Immature natural killer cell (primary cell): ENCODE data around the gene ELOVL5. TPM values are rescaled to one million over a fixed set of nuclear protein-coding genes. Genes with fewer than 3 reads are reported as not detected.

Source experiments
- DNase-seq, 3 donors: peaks; one replicate each; pipeline ENCODE4 v3.0.0; 2022; ENCODE audit warnings: mixed read lengths in 1 of 3
- H3K27ac Mint-ChIP-seq, 6 donors: one replicate each; pipeline ENCODE4 v1.8.0; 2020; ENCODE audit warnings: mixed read lengths in 6 of 6, mild to moderate bottlenecking in 5 of 6, inconsistent platforms in 4 of 6, moderate library complexity in 3 of 6
- H3K27me3 Mint-ChIP-seq, 3 donors: one replicate each; pipeline ENCODE4 v1.8.0; 2020 to 2021; ENCODE audit warnings: low read depth in 3 of 3, mild to moderate bottlenecking in 3 of 3, mixed read lengths in 3 of 3, moderate library complexity in 3 of 3, inconsistent platforms in 1 of 3
- H3K36me3 Mint-ChIP-seq, 3 donors: one replicate each; pipeline ENCODE4 v1.8.0; 2020; ENCODE audit warnings: mixed read lengths in 3 of 3, inconsistent platforms in 2 of 3, mild to moderate bottlenecking in 2 of 3
- H3K4me1 Mint-ChIP-seq, 2 donors: one replicate each; pipeline ENCODE4 v1.8.0; 2020; ENCODE audit warnings: inconsistent platforms in 2 of 2, mild to moderate bottlenecking in 2 of 2, mixed read lengths in 2 of 2, moderate library complexity in 1 of 2
- H3K4me3 Mint-ChIP-seq, 5 donors: one replicate each; pipeline ENCODE4 v1.8.0; 2020; ENCODE audit warnings: mild to moderate bottlenecking in 5 of 5, mixed read lengths in 5 of 5, inconsistent platforms in 3 of 5, moderate library complexity in 3 of 5
- H3K9me3 Mint-ChIP-seq, 6 donors: one replicate each; pipeline ENCODE4 v1.8.0; 2020; ENCODE audit warnings: mild to moderate bottlenecking in 6 of 6, mixed read lengths in 6 of 6, inconsistent platforms in 4 of 6, moderate library complexity in 3 of 6
- polyA plus RNA-seq, 3 donors: library from polyadenylated mRNA; unstranded; fragments of 300-500 nt; fragmentation: Illumina TruSeq; gene quantifications; one replicate each; pipeline ENCODE4 v1.2.3, GENCODE V29; 2021

ELOVL5 gene
- polyA plus RNA-seq, 3 donors from 2014 or later = 45.4 to 85.2 (median 63.0) TPM

GRCh38 chr6:53302678-53303360, 45.9 kb downstream of the ELOVL5 start:
- Mint-ChIP-seq H3K9me3 (no peaks in the 10 kb centered on the region), H3K27me3 (peaks cover 0 to 3% (median 2%) of the 10 kb centered on the region in 3 donors), H3K4me3 (peak overlapping the region; percentile 67 to 85 (median 79)), H3K36me3 (no peaks in the 10 kb centered on the region), H3K27ac (peak overlapping the region; percentile 65 to 96 (median 81)), H3K4me1 (peaks cover 82 to 85% of the 10 kb centered on the region in 2 donors)
- peak in 1 of 3 donors; percentile 31 for DNase-seq

GRCh38 chr6:53301801-53302537, 46.8 kb downstream of the ELOVL5 start:
- Mint-ChIP-seq H3K9me3 (no peaks in the 10 kb centered on the region), H3K27ac (peak overlapping the region; percentile 74 to 92 (median 86)), H3K4me1 (peaks cover 75 to 85% of the 10 kb centered on the region in 2 donors), H3K36me3 (no peaks in the 10 kb centered on the region), H3K4me3 (peak overlapping the region; percentile 66 to 85 (median 71)), H3K27me3 (peaks cover 0 to 3% (median 2%) of the 10 kb centered on the region in 3 donors)
- DNase-seq = no peak

- peak overlapping the region; percentile 43 to 92 (median 86) for H3K27ac Mint-ChIP-seq
- peaks cover 70 to 81% of the 10 kb centered on the region in 2 donors for H3K4me1 Mint-ChIP-seq
- no peaks in the 10 kb centered on the region for H3K9me3 Mint-ChIP-seq
- peak overlapping the region; percentile 66 to 85 (median 72) for H3K4me3 Mint-ChIP-seq
- peak; percentile 60 to 74 (median 61) for DNase-seq
- peaks cover 0 to 3% (median 2%) of the 10 kb centered on the region in 3 donors for H3K27me3 Mint-ChIP-seq
- no peaks in the 10 kb centered on the region for H3K36me3 Mint-ChIP-seq
Measured at GRCh38 chr6:53300656-53301551, 47.8 kb downstream of the ELOVL5 start.

GRCh38 chr6:53299331-53300005, 49.3 kb downstream of the ELOVL5 start:
- H3K4me1 Mint-ChIP-seq = peaks cover 73 to 90% of the 10 kb centered on the region in 2 donors
- peaks cover 0 to 3% (median 2%) of the 10 kb centered on the region in 3 donors for H3K27me3 Mint-ChIP-seq
- no peaks in the 10 kb centered on the region for H3K9me3 Mint-ChIP-seq
- peaks cover 0 to 3% (median 0%) of the 10 kb centered on the region in 3 donors for H3K36me3 Mint-ChIP-seq
- H3K4me3 Mint-ChIP-seq = peak overlapping the region; percentile 5 to 77 (median 46)
- peak overlapping the region; percentile 4 to 92 (median 64) for H3K27ac Mint-ChIP-seq
- no peak for DNase-seq

- peaks cover 0 to 3% (median 2%) of the 10 kb centered on the region in 3 donors for H3K27me3 Mint-ChIP-seq
- no peaks in the 10 kb centered on the region for H3K9me3 Mint-ChIP-seq
- DNase-seq = no peak
- H3K27ac Mint-ChIP-seq = no peak overlapping the region
- H3K4me1 Mint-ChIP-seq = peaks cover 71 to 88% of the 10 kb centered on the region in 2 donors
- H3K4me3 Mint-ChIP-seq = no peak overlapping the region
- H3K36me3 Mint-ChIP-seq = peaks cover 0 to 7% (median 4%) of the 10 kb centered on the region in 3 donors
Measured at GRCh38 chr6:53297004-53297403, 51.7 kb downstream of the ELOVL5 start.

GRCh38 chr6:53295176-53295575, 53.6 kb downstream of the ELOVL5 start:
- Mint-ChIP-seq H3K9me3 (no peaks in the 10 kb centered on the region), H3K27ac (peak overlapping the region in 1 of 6 donors; percentile 56), H3K27me3 (peaks cover 0 to 2% (median under 1%) of the 10 kb centered on the region in 3 donors), H3K4me3 (no peak overlapping the region), H3K36me3 (peaks cover 0 to 7% (median 4%) of the 10 kb centered on the region in 3 donors), H3K4me1 (peaks cover 70 to 88% of the 10 kb centered on the region in 2 donors)
- no peak for DNase-seq

- Mint-ChIP-seq H3K36me3 (peaks cover 0 to 7% (median 4%) of the 10 kb centered on the region in 3 donors), H3K9me3 (no peaks in the 10 kb centered on the region), H3K4me3 (no peak overlapping the region), H3K27me3 (peaks cover 0 to 2% (median 0%) of the 10 kb centered on the region in 3 donors), H3K27ac (peak overlapping the region in 5 of 6 donors; percentile 24 to 70 (median 56)), H3K4me1 (peaks cover 70 to 88% of the 10 kb centered on the region in 2 donors)
- DNase-seq = no peak
Measured at GRCh38 chr6:53294611-53295010, 54.1 kb downstream of the ELOVL5 start.

GRCh38 chr6:53294095-53294494, 54.7 kb downstream of the ELOVL5 start:
- Mint-ChIP-seq H3K36me3 (peaks cover 0 to 7% (median 4%) of the 10 kb centered on the region in 3 donors), H3K4me1 (peaks cover 70 to 85% of the 10 kb centered on the region in 2 donors), H3K27me3 (peaks cover 0 to 2% (median 0%) of the 10 kb centered on the region in 3 donors), H3K4me3 (peak overlapping the region in 3 of 5 donors; percentile 18 to 61 (median 48)), H3K9me3 (no peaks in the 10 kb centered on the region), H3K27ac (peak overlapping the region; percentile 54 to 86 (median 71))
- no peak for DNase-seq

GRCh38 chr6:53293691-53294090, 55.1 kb downstream of the ELOVL5 start:
- H3K27me3 Mint-ChIP-seq = peaks cover 0 to 2% (median 0%) of the 10 kb centered on the region in 3 donors
- H3K4me3 Mint-ChIP-seq = peak overlapping the region in 2 of 5 donors; percentile 3 to 18
- no peaks in the 10 kb centered on the region for H3K9me3 Mint-ChIP-seq
- DNase-seq = no peak
- peaks cover 67 to 81% of the 10 kb centered on the region in 2 donors for H3K4me1 Mint-ChIP-seq
- peaks cover 0 to 7% (median 4%) of the 10 kb centered on the region in 3 donors for H3K36me3 Mint-ChIP-seq
- H3K27ac Mint-ChIP-seq = peak overlapping the region; percentile 54 to 91 (median 71)

- H3K36me3 Mint-ChIP-seq = peaks cover 4 to 15% (median 10%) of the 10 kb centered on the region in 3 donors
- H3K4me1 Mint-ChIP-seq = peaks cover 66 to 68% of the 10 kb centered on the region in 2 donors
- peak; percentile 30 to 59 (median 42) for DNase-seq
- H3K27me3 Mint-ChIP-seq = no peaks in the 10 kb centered on the region
- peak overlapping the region; percentile 27 to 83 (median 68) for H3K27ac Mint-ChIP-seq
- H3K4me3 Mint-ChIP-seq = peak overlapping the region; percentile 20 to 68 (median 44)
- no peaks in the 10 kb centered on the region for H3K9me3 Mint-ChIP-seq
Measured at GRCh38 chr6:53290537-53291510, 57.9 kb downstream of the ELOVL5 start.

GRCh38 chr6:53287336-53288225, 61.2 kb downstream of the ELOVL5 start:
- H3K27me3 Mint-ChIP-seq = no peaks in the 10 kb centered on the region

More at GRCh38 chr6:53287336-53288225, 61.2 kb downstream of the ELOVL5 start:
- Mint-ChIP-seq H3K9me3 (no peaks in the 10 kb centered on the region), H3K4me3 (no peak overlapping the region), H3K36me3 (peaks cover 0 to 10% (median 8%) of the 10 kb centered on the region in 3 donors), H3K27ac (peak overlapping the region in 5 of 6 donors; percentile 8 to 64 (median 61)), H3K4me1 (peaks cover 66 to 67% of the 10 kb centered on the region in 2 donors)
- no peak for DNase-seq
